ENCODE data around the gene CEP164.

DNA sequence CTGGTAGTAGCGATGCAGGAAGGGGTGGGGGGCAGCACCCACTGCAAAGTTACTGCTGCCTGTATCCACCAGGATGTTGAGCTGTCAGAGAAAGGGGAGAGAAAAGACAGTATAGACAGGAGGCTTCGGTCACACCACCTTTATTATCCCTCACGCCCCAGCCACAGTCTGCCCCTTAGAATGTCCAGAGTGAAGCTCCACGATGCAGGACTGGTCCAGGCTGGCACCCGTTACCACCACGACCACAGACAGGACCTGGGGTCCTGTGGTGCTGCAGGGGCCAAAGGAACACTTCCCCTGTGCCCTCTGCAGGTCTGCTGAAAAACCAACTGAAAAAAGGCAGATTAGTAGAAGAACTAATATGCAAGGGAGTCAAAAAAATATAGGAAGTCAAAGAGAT is 30.8 kb upstream of the CEP164 start:
- TF ChIP-seq, protein P1, sequence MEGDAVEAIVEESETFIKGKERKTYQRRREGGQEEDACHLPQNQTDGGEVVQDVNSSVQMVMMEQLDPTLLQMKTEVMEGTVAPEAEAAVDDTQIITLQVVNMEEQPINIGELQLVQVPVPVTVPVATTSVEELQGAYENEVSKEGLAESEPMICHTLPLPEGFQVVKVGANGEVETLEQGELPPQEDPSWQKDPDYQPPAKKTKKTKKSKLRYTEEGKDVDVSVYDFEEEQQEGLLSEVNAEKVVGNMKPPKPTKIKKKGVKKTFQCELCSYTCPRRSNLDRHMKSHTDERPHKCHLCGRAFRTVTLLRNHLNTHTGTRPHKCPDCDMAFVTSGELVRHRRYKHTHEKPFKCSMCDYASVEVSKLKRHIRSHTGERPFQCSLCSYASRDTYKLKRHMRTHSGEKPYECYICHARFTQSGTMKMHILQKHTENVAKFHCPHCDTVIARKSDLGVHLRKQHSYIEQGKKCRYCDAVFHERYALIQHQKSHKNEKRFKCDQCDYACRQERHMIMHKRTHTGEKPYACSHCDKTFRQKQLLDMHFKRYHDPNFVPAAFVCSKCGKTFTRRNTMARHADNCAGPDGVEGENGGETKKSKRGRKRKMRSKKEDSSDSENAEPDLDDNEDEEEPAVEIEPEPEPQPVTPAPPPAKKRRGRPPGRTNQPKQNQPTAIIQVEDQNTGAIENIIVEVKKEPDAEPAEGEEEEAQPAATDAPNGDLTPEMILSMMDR (conservative IDR thresholded peaks at IDR 0.05) = no peak
- TF ChIP-seq EZH2 (IDR thresholded peaks at IDR 0.05; ENCODE audit: low read depth) = no peak
